Measurements from ENCODE around the gene SLC27A4. TPM values are rescaled to one million over a fixed set of nuclear protein-coding genes. Genes with fewer than 3 reads are reported as not detected.

Gene SLC27A4
- total and polyA plus RNA-seq, 2 of the 13 experiments (the other 11 are each of a cell fraction or from before 2014, with no cell fraction given): 10.6 to 18.8 TPM

DNA sequence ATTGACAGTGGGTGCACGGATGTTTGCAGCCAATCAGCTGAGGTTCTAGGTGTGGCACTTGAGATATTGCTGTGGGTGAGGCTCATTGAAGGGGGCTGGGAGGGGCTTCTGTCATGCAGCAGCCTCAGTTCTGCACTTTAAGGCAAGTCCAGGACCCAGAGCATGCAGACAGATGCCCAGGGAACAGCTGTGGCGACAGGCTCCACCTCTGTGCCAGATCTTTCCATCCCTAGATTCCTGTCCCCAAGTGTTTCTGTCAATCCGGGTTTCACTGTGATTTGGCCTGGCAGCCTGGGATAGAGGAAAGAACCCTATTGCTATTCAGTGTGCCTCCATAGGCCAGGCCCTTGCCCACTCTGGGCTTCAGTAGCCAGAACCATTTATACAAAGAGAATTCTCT lies 59.5 kb downstream of the SLC27A4 start:
- no peak overlapping the region for H3K4me2 ChIP-seq (ENCODE audit: low read depth, low read length)
- H3K4me1 ChIP-seq (ENCODE audit: insufficient read depth, low read length): peaks cover 19% of the 10 kb centered on the region
- H3K79me2 ChIP-seq (ENCODE audit: insufficient read depth, low read length): no peaks in the 10 kb centered on the region
- TF ChIP-seq ZNF143 (CRISPR knock-in tag; IDR thresholded peaks at IDR 0.05) (no peak), FOXK2 (IDR thresholded peaks at IDR 0.05) (no peak), SOX6 (IDR thresholded peaks at IDR 0.05) (no peak), SOX6 (CRISPR knock-in tag; IDR thresholded peaks at IDR 0.05) (no peak), RCOR2 (CRISPR knock-in tag; IDR thresholded peaks at IDR 0.05) (no peak), ZNF543 (CRISPR knock-in tag; IDR thresholded peaks at IDR 0.05) (no peak)
- TF ChIP-seq, protein P1, sequence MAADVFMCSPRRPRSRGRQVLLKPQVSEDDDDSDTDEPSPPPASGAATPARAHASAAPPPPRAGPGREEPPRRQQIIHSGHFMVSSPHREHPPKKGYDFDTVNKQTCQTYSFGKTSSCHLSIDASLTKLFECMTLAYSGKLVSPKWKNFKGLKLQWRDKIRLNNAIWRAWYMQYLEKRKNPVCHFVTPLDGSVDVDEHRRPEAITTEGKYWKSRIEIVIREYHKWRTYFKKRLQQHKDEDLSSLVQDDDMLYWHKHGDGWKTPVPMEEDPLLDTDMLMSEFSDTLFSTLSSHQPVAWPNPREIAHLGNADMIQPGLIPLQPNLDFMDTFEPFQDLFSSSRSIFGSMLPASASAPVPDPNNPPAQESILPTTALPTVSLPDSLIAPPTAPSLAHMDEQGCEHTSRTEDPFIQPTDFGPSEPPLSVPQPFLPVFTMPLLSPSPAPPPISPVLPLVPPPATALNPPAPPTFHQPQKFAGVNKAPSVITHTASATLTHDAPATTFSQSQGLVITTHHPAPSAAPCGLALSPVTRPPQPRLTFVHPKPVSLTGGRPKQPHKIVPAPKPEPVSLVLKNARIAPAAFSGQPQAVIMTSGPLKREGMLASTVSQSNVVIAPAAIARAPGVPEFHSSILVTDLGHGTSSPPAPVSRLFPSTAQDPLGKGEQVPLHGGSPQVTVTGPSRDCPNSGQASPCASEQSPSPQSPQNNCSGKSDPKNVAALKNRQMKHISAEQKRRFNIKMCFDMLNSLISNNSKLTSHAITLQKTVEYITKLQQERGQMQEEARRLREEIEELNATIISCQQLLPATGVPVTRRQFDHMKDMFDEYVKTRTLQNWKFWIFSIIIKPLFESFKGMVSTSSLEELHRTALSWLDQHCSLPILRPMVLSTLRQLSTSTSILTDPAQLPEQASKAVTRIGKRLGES (CRISPR knock-in tag; IDR thresholded peaks at IDR 0.05; ENCODE audit: borderline replicate concordance): no peak
- no peak overlapping the region for H2AFZ ChIP-seq (ENCODE audit: low read length)
- no TSS peak for BruUV-seq (replicated peaks)
- H3K27me3 ChIP-seq (ENCODE audit: control insufficient read depth in 1 of 2, insufficient read depth in 2 of 2, low read length in 2 of 2): peaks cover 2 to 13% of the 10 kb centered on the region in 2 experiments; a peak in 2 of 5 replicates
- no peak overlapping the region for H3K4me3 ChIP-seq (replicated peaks in 1 of 3; ENCODE audit: insufficient read depth in 1 of 3, low read depth in 2 of 3, low read length in 3 of 3)
- WGBS (ENCODE audit: low lambda C conversion rate): 68% methylated on average over 1 of the region's 3 CpGs
- ATAC-seq: no peak
- ChIA-PET POLR2A (interaction anchor here (0.6 kb wide), 1 partner anchor 10 kb away, joined by 3 read pairs; no protein-coding TSS in a partner anchor), CTCF (ENCODE audit: low intra/inter-chr PET ratio, low total read pairs) (no interaction called here)
- H3K9me3 ChIP-seq (ENCODE audit: low read length): no peaks in the 10 kb centered on the region
- no peak for FAIRE-seq
- H3K36me3 ChIP-seq (replicated peaks in 1 of 2; ENCODE audit: control insufficient read depth in 1 of 2, insufficient read depth in 2 of 2, low read length in 2 of 2): no peaks in the 10 kb centered on the region
- H4K20me1 ChIP-seq (ENCODE audit: insufficient read depth, low read length): no peaks in the 10 kb centered on the region
- in situ Hi-C loops (cut with HindIII; ENCODE audit: extremely low pct_ligation_motif_present, low pct_unique_long_range_greater_than_20kb) (no loop called here), intact Hi-C loops (cut with micrococcal nuclease; ENCODE audit: unreplicated experiment) (no loop called here)
- H3K27ac ChIP-seq (ENCODE audit: extremely low read length, insufficient read depth, low read length): no peak overlapping the region
- no peak for DNase-seq (ENCODE audit: low spot score)
- no peak overlapping the region for H3K9ac ChIP-seq (ENCODE audit: insufficient read depth, low read depth, low read length)
